ENCODE results near the gene FKBP6. TPM values are rescaled to one million over a fixed set of nuclear protein-coding genes. Genes with fewer than 3 reads are reported as not detected.

Gene FKBP6
- total RNA-seq, 2 experiments from 2014 or later = not detected

Other genes starting within 250 kb of the FKBP6 start
- gene SPDYE9, start 242.1 kb upstream of the FKBP6 start, total RNA-seq = not detected
- gene NSUN5, start 19.3 kb upstream of the FKBP6 start, total RNA-seq = 10 to 100 TPM; 34.8 to 39.8 TPM
- not detected for gene TRIM50, start 79 bp upstream of the FKBP6 start, total RNA-seq
- under 1 TPM; 0.16 to 0.28 TPM for gene FZD9, start 105.6 kb downstream of the FKBP6 start, total RNA-seq
- gene BAZ1B, start 194.1 kb downstream of the FKBP6 start, total RNA-seq = 10 to 100 TPM; 32.2 to 37.2 TPM
- 100 to 1,000 TPM; 153 to 154 TPM for gene BCL7B, start 229.5 kb downstream of the FKBP6 start, total RNA-seq

All from CD8-positive, alpha-beta T cell (primary cell).